ENCODE data around the gene KRTAP5-8. TPM values are rescaled to one million over a fixed set of nuclear protein-coding genes. Genes with fewer than 3 reads are reported as not detected.
"Not testable (repeated sequence)": the region's sequence is repeated elsewhere in the genome, so short reads cannot be mapped to it uniquely, and the experiment has no call there.

KRTAP5-8 gene
- total and polyA plus RNA-seq, 2 of the 4 experiments (the other 2 are of a cell fraction) = 0.07 TPM; not detected in 1

DNA sequence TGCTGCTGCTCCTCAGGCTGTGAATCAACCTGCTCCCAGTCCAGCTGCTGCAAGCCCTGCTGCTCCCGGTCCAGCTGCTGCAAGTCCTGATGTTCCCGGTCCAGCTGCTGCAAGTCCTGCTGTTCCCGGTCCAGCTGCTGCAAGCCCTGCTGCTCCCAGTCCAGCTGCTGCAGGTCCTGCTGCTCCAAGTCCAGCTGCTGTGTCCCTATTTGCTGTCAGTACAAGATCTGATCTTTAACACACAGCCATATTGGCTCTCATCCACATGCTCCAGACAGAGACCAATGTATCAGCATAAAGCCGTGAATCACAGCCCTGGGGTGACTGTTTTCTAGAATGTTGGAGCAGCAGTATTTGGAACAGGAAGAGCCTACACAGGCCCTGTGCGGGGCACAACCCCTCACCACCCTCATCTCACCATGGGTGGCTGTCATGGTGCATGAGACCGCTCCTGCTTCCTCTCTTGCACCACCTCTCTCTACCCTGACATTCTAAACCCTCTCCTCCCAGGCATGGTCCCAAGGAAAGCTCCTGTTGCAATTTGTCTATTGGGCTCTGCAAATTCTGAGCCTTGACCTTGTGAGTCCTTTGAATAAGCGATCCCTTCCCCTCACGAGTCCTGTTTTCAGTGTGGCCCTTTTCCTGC lies 31.0 kb downstream of the KRTAP5-8 start:
- no peaks in the 10 kb centered on the region for H3K9me1 ChIP-seq (ENCODE audit: insufficient read depth, low read length)
- H3K36me3 ChIP-seq (ENCODE audit: control insufficient read depth, insufficient read depth, low read length) = no peaks in the 10 kb centered on the region
- TF ChIP-seq, protein P1, sequence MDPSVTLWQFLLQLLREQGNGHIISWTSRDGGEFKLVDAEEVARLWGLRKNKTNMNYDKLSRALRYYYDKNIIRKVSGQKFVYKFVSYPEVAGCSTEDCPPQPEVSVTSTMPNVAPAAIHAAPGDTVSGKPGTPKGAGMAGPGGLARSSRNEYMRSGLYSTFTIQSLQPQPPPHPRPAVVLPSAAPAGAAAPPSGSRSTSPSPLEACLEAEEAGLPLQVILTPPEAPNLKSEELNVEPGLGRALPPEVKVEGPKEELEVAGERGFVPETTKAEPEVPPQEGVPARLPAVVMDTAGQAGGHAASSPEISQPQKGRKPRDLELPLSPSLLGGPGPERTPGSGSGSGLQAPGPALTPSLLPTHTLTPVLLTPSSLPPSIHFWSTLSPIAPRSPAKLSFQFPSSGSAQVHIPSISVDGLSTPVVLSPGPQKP (IDR thresholded peaks at IDR 0.05; ENCODE audit: borderline replicate concordance, low read depth, low read length) = no peak
- TF ChIP-seq RCOR1 (IDR thresholded peaks at IDR 0.05; ENCODE audit: insufficient replicate concordance, low read length) = no peak
- TF ChIP-seq POLR2A (IDR thresholded peaks at IDR 0.05; ENCODE audit: low read depth, low read length) = no peak
- H4K8ac ChIP-seq (ENCODE audit: low read depth in 2 of 2, low read length in 2 of 2) = no peak overlapping the region
- no peak overlapping the region for H2BK5ac ChIP-seq (ENCODE audit: low read depth, low read length, poor library complexity, severe bottlenecking)
- H3K14ac ChIP-seq (replicated peaks; ENCODE audit: low read depth, low read length) = no peak overlapping the region
- H3K4me2 ChIP-seq (ENCODE audit: low read depth, low read length) = no peak overlapping the region
- dilution Hi-C loops (cut with HindIII; ENCODE audit: low sequenced_read_pairs, unreplicated experiment) = no loop called here
- peaks cover 21% of the 10 kb centered on the region for H3K27me3 ChIP-seq (ENCODE audit: control insufficient read depth, insufficient read depth, low read length)
- no peak overlapping the region for H2BK20ac ChIP-seq (ENCODE audit: low read depth, low read length)
- intact Hi-C loops (cut with micrococcal nuclease) = no loop called here
- WGBS, 2 experiments (ENCODE audit: extremely low coverage in 2 of 2, insufficient read length in 1 of 2) = 6% methylated on average over 3 of the region's 8 CpGs; no CpG with 5 or more reads in 1 of the 2 experiments
- in situ Hi-C loops (cut with MboI; ENCODE audit: low sequenced_read_pairs) = no loop called here
- H3K4me1 ChIP-seq (ENCODE audit: control insufficient read depth, insufficient read depth, low read length) = no peaks in the 10 kb centered on the region
- no peaks in the 10 kb centered on the region for H4K20me1 ChIP-seq (ENCODE audit: insufficient read depth, low read length)
- no peak overlapping the region for H2AK5ac ChIP-seq (ENCODE audit: low read depth, low read length)
- H3K27ac ChIP-seq (ENCODE audit: insufficient read depth, low read length) = no peak overlapping the region
- ChIA-PET POLR2A (ENCODE audit: unreplicated experiment) (no interaction called here), CTCF (interaction anchor here (1.5 kb wide), 1 partner anchor 11 kb away, joined by 4 read pairs; no protein-coding TSS in a partner anchor)
- no peaks in the 10 kb centered on the region for H3K79me1 ChIP-seq (ENCODE audit: low read depth in 1 of 2, low read length in 2 of 2)
- DNase-seq = no peak
- no peak overlapping the region for H3K4me3 ChIP-seq (ENCODE audit: insufficient read depth, low read depth, low read length)
- no peak overlapping the region for H2AFZ ChIP-seq (replicated peaks; ENCODE audit: low read length, poor library complexity)
- BruUV-seq (replicated peaks) = no TSS peak
- no peak overlapping the region for H3K18ac ChIP-seq (ENCODE audit: low read depth, low read length)
- H2BK15ac ChIP-seq (ENCODE audit: low read depth, low read length) = no peak overlapping the region
- H3K9me3 ChIP-seq (ENCODE audit: control insufficient read depth, insufficient read depth, low read length) = no peaks in the 10 kb centered on the region
- H3K56ac ChIP-seq (ENCODE audit: extremely low read depth, insufficient read depth, low read length) = no peak overlapping the region
- no peak overlapping the region for H3K4ac ChIP-seq (ENCODE audit: low read depth, low read length)
- no peak overlapping the region for H4K5ac ChIP-seq (ENCODE audit: low read depth, low read length)
- H3K9ac ChIP-seq (ENCODE audit: low read depth, low read length) = no peak overlapping the region
- no peak overlapping the region for H2AK9ac ChIP-seq (replicated peaks; ENCODE audit: low read depth, low read length, poor library complexity)
- no peak overlapping the region for H3K23ac ChIP-seq (ENCODE audit: low read depth, low read length)
- no peak overlapping the region for H2BK120ac ChIP-seq (ENCODE audit: low read depth, low read length)
- ATAC-seq (ENCODE audit: low read depth) = peak; percentile 51; the same call in 1 of the 2 replicates
- no peak overlapping the region for H4K91ac ChIP-seq (ENCODE audit: insufficient read depth, low read depth, low read length)

GRCh38 chr11:71571101-71571850 lies 33.5 kb downstream of the KRTAP5-8 start:
- BruUV-seq (replicated peaks) = not testable (repeated sequence)

More at GRCh38 chr11:71571101-71571850, 33.5 kb downstream of the KRTAP5-8 start:
- in situ Hi-C loops (cut with MboI; ENCODE audit: low sequenced_read_pairs); H3K9me3 ChIP-seq (ENCODE audit: control insufficient read depth, insufficient read depth, low read length); H3K4me3 ChIP-seq (ENCODE audit: insufficient read depth, low read depth, low read length); H3K27ac ChIP-seq (ENCODE audit: insufficient read depth, low read length); H4K20me1 ChIP-seq (ENCODE audit: insufficient read depth, low read length); H3K4me1 ChIP-seq (ENCODE audit: control insufficient read depth, insufficient read depth, low read length); POLR2A ChIA-PET (ENCODE audit: unreplicated experiment); H2BK120ac ChIP-seq (ENCODE audit: low read depth, low read length); DNase-seq; H2AK5ac ChIP-seq (ENCODE audit: low read depth, low read length); H4K5ac ChIP-seq (ENCODE audit: low read depth, low read length); H3K4ac ChIP-seq (ENCODE audit: low read depth, low read length); H3K79me1 ChIP-seq (ENCODE audit: low read depth in 1 of 2, low read length in 2 of 2); H2BK20ac ChIP-seq (ENCODE audit: low read depth, low read length); dilution Hi-C loops (cut with HindIII; ENCODE audit: low sequenced_read_pairs, unreplicated experiment); H2BK5ac ChIP-seq (ENCODE audit: low read depth, low read length, poor library complexity, severe bottlenecking); H2BK15ac ChIP-seq (ENCODE audit: low read depth, low read length); intact Hi-C loops (cut with micrococcal nuclease); ATAC-seq (ENCODE audit: low read depth); H2AFZ ChIP-seq (replicated peaks; ENCODE audit: low read length, poor library complexity); H4K8ac ChIP-seq (ENCODE audit: low read depth in 2 of 2, low read length in 2 of 2); H3K9ac ChIP-seq (ENCODE audit: low read depth, low read length); H3K18ac ChIP-seq (ENCODE audit: low read depth, low read length); H3K23ac ChIP-seq (ENCODE audit: low read depth, low read length); H3K9me1 ChIP-seq (ENCODE audit: insufficient read depth, low read length); H3K36me3 ChIP-seq (ENCODE audit: control insufficient read depth, insufficient read depth, low read length); H3K14ac ChIP-seq (replicated peaks; ENCODE audit: low read depth, low read length); H3K56ac ChIP-seq (ENCODE audit: extremely low read depth, insufficient read depth, low read length); H4K91ac ChIP-seq (ENCODE audit: insufficient read depth, low read depth, low read length); H3K4me2 ChIP-seq (ENCODE audit: low read depth, low read length); H2AK9ac ChIP-seq (replicated peaks; ENCODE audit: low read depth, low read length, poor library complexity): not testable (repeated sequence)
- WGBS, 2 experiments (ENCODE audit: extremely low coverage in 2 of 2, insufficient read length in 1 of 2) = 68% methylated on average over 21 of the region's 39 CpGs; no CpG with 5 or more reads in 1 of the 2 experiments
- CTCF ChIA-PET = interaction anchor here (0.6 kb wide), 1 partner anchor 8 kb away, joined by 4 read pairs; no protein-coding TSS in a partner anchor
- H3K27me3 ChIP-seq (ENCODE audit: control insufficient read depth, insufficient read depth, low read length) = peaks cover 33% of the 10 kb centered on the region
